Measurements from ENCODE around the gene ST7.

DNA sequence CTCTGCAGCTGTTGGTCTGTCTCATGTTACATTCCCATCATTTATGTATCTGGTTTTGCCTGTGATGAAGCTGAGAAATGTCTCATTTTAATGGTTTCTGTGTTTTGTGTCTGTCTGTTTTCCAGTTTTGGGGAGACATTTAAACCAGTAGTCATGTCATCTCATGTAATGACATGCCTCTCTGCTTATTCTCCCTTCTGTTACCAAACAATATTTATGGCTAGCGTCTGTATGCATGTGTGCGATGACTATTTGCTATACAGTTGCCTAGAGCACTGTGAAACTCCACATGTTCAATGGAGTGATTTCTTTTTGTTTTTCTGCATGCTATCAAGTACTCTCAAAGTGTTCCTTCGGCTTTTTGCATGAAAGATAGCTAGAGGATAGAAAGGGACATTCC is 132.0 kb downstream of the ST7 start:
- no peak for TF ChIP-seq CTCF (optimal IDR thresholded peaks at IDR 0.05 in 1 of 3, IDR thresholded peaks at IDR 0.05 in 1 of 3, conservative IDR thresholded peaks at IDR 0.05 in 1 of 3; ENCODE audit: extremely low read depth in 1 of 3, insufficient read depth in 2 of 3, low read length in 3 of 3)
- no peak for TF ChIP-seq EZH2 (IDR thresholded peaks at IDR 0.05; ENCODE audit: low read length)
